ENCODE data around the gene KHDC4.

- no peak for TF ChIP-seq POLR2A (IDR thresholded peaks at IDR 0.05)
- no peak for TF ChIP-seq CTCF (IDR thresholded peaks at IDR 0.05 in 4 of 5, conservative IDR thresholded peaks at IDR 0.05 in 1 of 5)
Measured at GRCh38 chr1:155968670-155969069, 34.5 kb upstream of the KHDC4 start.
